Colonic mucosa (tissue), 4 donors: ENCODE measurements around the gene NTF4. TPM values are rescaled to one million over a fixed set of nuclear protein-coding genes. Genes with fewer than 3 reads are reported as not detected.

Experiments
- DNase-seq: peaks from one replicate; pipeline ENCODE4 v3.0.0-alpha.2; 2020
- H3K27ac ChIP-seq: fragments of 200-600 bp; one replicate; pipeline ENCODE4 v1.8.0; 2021
- H3K27me3 ChIP-seq: fragments of 200-600 bp; one replicate; pipeline ENCODE4 v1.8.0; 2021
- H3K36me3 ChIP-seq: fragments of 200-600 bp; one replicate; pipeline ENCODE4 v1.8.0; 2021
- H3K4me1 ChIP-seq: fragments of 200-600 bp; one replicate; pipeline ENCODE4 v1.8.0; 2021; ENCODE audit warnings: mild to moderate bottlenecking
- H3K4me3 ChIP-seq: fragments of 200-600 bp; one replicate; pipeline ENCODE4 v1.8.0; 2021
- H3K9ac ChIP-seq, 2 donors: one replicate each; pipeline ENCODE4 v1.7.0; 2013; ENCODE audit warnings: control low read depth in 2 of 2, low read depth in 2 of 2, low read length in 2 of 2
- H3K9me3 ChIP-seq: fragments of 200-600 bp; one replicate; pipeline ENCODE4 v1.8.0; 2021
- CTCF ChIP-seq: fragments of 200-600 bp; IDR thresholded peaks from one replicate; pipeline ENCODE4 v1.8.0; 2022; ENCODE audit warnings: antibody characterized with exemption, mild to moderate bottlenecking
- intact Hi-C: fragments of 100-400 bp; cut with DNase I; formaldehyde crosslinking; loops from one replicate; pipeline ENCODE4 v1.14.1; 2022
- total RNA-seq, 2 donors: library from RNA; stranded (reverse); fragmentation: NEBNext Ultra II Directional in 1 of 2; extraction: Animal tissue kit (Norgen Biotek cat#: 25700) in 1 of 2; gene quantifications; one replicate each; pipeline ENCODE4 v1.2.1, GENCODE V29; 2021
- donor health status: healthy.
- donor health status: DM: no; HTN: no; CAD: no.
- donor health status: DM: no; HTN: no; CAD: no.

NTF4 gene
- total RNA-seq, 2 donors from 2014 or later, result not detected

- DNase-seq, result peak; percentile 43
- TF ChIP-seq CTCF, result peak; percentile 30
- peaks cover 4% of the 10 kb centered on the region for H3K27me3 ChIP-seq
- H3K27ac ChIP-seq, result no peak overlapping the region
- H3K4me3 ChIP-seq, result peak overlapping the region; percentile 31
- intact Hi-C loops, result no loop called here
- no peaks in the 10 kb centered on the region for H3K36me3 ChIP-seq
- peaks cover 7% of the 10 kb centered on the region for H3K4me1 ChIP-seq
- H3K9ac ChIP-seq, result peak overlapping the region; percentile 34 to 46
- H3K9me3 ChIP-seq, result no peaks in the 10 kb centered on the region
Measured at GRCh38 chr19:49017666-49018351, 46.8 kb downstream of the NTF4 start.

- H3K27ac ChIP-seq, result no peak within 1 kb of the TSS
- no peak for DNase-seq
- no peaks in the 10 kb centered on the region for H3K36me3 ChIP-seq
- no peak for TF ChIP-seq CTCF
- peaks cover 7% of the 10 kb centered on the region for H3K4me1 ChIP-seq
- H3K9me3 ChIP-seq, result no peaks in the 10 kb centered on the region
- intact Hi-C loops, result no loop called here
- H3K9ac ChIP-seq, result peak within 1 kb of the TSS; percentile 34 to 46
- H3K4me3 ChIP-seq, result peak within 1 kb of the TSS; percentile 31
- H3K27me3 ChIP-seq, result peaks cover 4% of the 10 kb centered on the region
Measured at GRCh38 chr19:49017041-49017665, 47.5 kb downstream of the NTF4 start, which contains the start of gene LHB. TSS of gene LHB (minus strand) at chr19:49017091. CDS start at chr19:49017081, 10 bp downstream.

- Histone ChIP-seq H3K36me3 (no peaks in the 10 kb centered on the region), H3K27me3 (peaks cover 4% of the 10 kb centered on the region), H3K4me3 (no peak overlapping the region), H3K4me1 (peaks cover 7% of the 10 kb centered on the region), H3K27ac (no peak overlapping the region), H3K9me3 (no peaks in the 10 kb centered on the region), H3K9ac (no peak overlapping the region)
- TF ChIP-seq CTCF, result no peak
- intact Hi-C loops, result no loop called here
- no peak for DNase-seq
Measured at GRCh38 chr19:49016067-49016839, 48.4 kb downstream of the NTF4 start.

GRCh38 chr19:49014870-49015255 is 49.8 kb downstream of the NTF4 start:
- Histone ChIP-seq H3K9ac (no peak overlapping the region), H3K27me3 (no peaks in the 10 kb centered on the region), H3K9me3 (no peaks in the 10 kb centered on the region), H3K4me1 (peaks cover 7% of the 10 kb centered on the region), H3K27ac (no peak overlapping the region), H3K36me3 (no peaks in the 10 kb centered on the region), H3K4me3 (no peak overlapping the region)
- TF ChIP-seq CTCF, result no peak
- no peak for DNase-seq
- intact Hi-C loops, result no loop called here

- Histone ChIP-seq H3K9me3 (no peaks in the 10 kb centered on the region), H3K27ac (no peak overlapping the region), H3K36me3 (no peaks in the 10 kb centered on the region), H3K9ac (no peak overlapping the region), H3K4me3 (no peak overlapping the region), H3K4me1 (peaks cover 7% of the 10 kb centered on the region), H3K27me3 (no peaks in the 10 kb centered on the region)
- no peak for DNase-seq
- intact Hi-C loops, result no loop called here
- TF ChIP-seq CTCF, result no peak
Measured at GRCh38 chr19:49014123-49014869, 50.3 kb downstream of the NTF4 start.
